Body of pancreas (tissue), 4 donors: ENCODE results near the gene EZH1.

Experiments
- CTCF ChIP-seq, 7 experiments: fragments of 450-650 bp in 4 of 7; fragments of 200-600 bp in 3 of 7; sonication (generic) in 3 of 7; IDR thresholded peaks; one replicate each; pipeline ENCODE4 v1.5.1; 2016 to 2019; ENCODE audit warnings: antibody characterized with exemption in 7 of 7
- POLR2A ChIP-seq, 3 donors: fragments of 450-650 bp; IDR thresholded peaks; one replicate each; pipeline ENCODE4 v1.6.1; 2016; ENCODE audit warnings: antibody characterized with exemption in 3 of 3, mild to moderate bottlenecking in 2 of 3

- TF ChIP-seq CTCF (IDR thresholded peaks at IDR 0.05), result no peak
- TF ChIP-seq POLR2A (IDR thresholded peaks at IDR 0.05), result no peak
Measured at GRCh38 chr17:42702446-42702845, 42.4 kb downstream of the EZH1 start.
